HFF-Myc (cell line): ENCODE data around the gene OR2AK2.
"Not testable (repeated sequence)": the region's sequence is repeated elsewhere in the genome, so short reads cannot be mapped to it uniquely, and the experiment has no call there.

Source experiments
- DNase-seq: peaks from one replicate; pipeline ENCODE4 v3.0.0-alpha.2; 2011; ENCODE audit warnings: low read depth; ENCODE audit errors: extremely low read depth
- H3K4me3 ChIP-seq: replicated peaks from 2 replicates; pipeline ENCODE4 v1.5.1; 2011; ENCODE audit warnings: low read depth, mild to moderate bottlenecking, control low read depth, low read length
- CTCF ChIP-seq: IDR thresholded peaks from 2 replicates; pipeline ENCODE4 v1.5.1; 2012; ENCODE audit warnings: mild to moderate bottlenecking, low read depth, low read length, control low read depth; ENCODE audit errors: missing control alignments

Gene OR2AK2

DNA sequence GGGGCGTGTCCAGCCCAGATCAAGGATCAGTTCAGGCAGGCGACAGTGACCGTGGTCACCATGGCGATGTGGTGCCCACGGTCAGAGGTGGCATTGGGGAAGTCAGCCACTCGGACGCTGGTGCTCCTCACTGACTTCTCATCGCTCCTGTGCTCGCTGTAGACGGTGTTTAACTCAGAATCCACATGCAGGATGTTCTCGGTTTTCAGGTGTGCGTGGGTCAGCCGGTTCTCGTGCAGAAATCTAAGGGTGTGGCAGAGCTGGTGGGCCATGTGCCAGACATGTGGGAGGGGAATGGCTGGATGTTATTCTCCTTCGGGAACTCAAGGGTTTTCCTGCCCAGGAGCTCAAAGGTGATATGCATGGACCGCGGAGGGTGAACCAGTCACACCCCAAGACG, 28.6 kb upstream of the OR2AK2 start:
- no peak for DNase-seq
- H3K4me3 ChIP-seq = no peak overlapping the region
- TF ChIP-seq CTCF = no peak

GRCh38 chr1:247936965-247937734, 27.9 kb upstream of the OR2AK2 start:
- not testable (repeated sequence) for H3K4me3 ChIP-seq, DNase-seq
- peak; percentile 54 for TF ChIP-seq CTCF

- no peak for TF ChIP-seq CTCF
Measured at GRCh38 chr1:247942624-247943023, 22.4 kb upstream of the OR2AK2 start.

GRCh38 chr1:247948558-247948957, 16.5 kb upstream of the OR2AK2 start, which contains the start of gene OR2L8:
Gene OR2L8 (plus strand): TSS chr1:247948858. CDS start chr1:247948858, 0 bp downstream.
- no peak for DNase-seq
- TF ChIP-seq CTCF = no peak
- H3K4me3 ChIP-seq = no peak within 1 kb of the TSS

More at GRCh38 chr1:247942624-247943023, 22.4 kb upstream of the OR2AK2 start:
- DNase-seq = no peak
- no peak overlapping the region for H3K4me3 ChIP-seq

DNA sequence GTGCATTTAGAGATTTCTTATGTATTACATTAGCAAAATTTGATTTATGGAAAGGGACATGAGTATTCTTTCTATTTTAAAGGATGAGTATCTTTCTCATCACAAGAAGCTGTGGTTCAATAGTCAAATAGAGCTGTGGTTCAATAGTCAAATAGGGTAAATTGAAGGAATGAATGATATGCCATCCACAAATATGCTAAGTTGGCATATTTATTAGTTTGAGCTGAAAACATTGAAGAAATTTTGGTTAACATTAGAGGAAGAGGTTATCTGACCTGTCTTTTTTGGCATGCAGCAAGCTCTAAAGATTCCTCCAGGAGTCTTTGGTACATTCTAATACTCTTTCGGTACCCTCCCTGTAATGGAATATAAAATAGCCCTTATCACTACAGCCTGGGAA, 11.6 kb upstream of the OR2AK2 start:
- TF ChIP-seq CTCF = no peak
- DNase-seq = no peak
- H3K4me3 ChIP-seq = no peak overlapping the region

- no peak overlapping the region for H3K4me3 ChIP-seq
- no peak for DNase-seq
- TF ChIP-seq CTCF = no peak
Measured at GRCh38 chr1:247961791-247962190, 3.2 kb upstream of the OR2AK2 start.
